NCI-H2107 treated with DMSO at 0.1 percent for 48 hours (cell line): ENCODE measurements around the gene MAN2A2.
A peak's percentile ranks its signal among the peaks of the same experiment; 100 is the strongest.
"Not testable (repeated sequence)": the region's sequence is repeated elsewhere in the genome, so short reads cannot be mapped to it uniquely, and the experiment has no call there.

Source experiments
- DNase-seq: peaks from one replicate; lab custom pipeline; 2025; ENCODE audit not compliant: unreplicated experiment; lab: John Stamatoyannopoulos, UW

Gene MAN2A2

GRCh38 chr15:90903733-90904536 lies 833 bp downstream of the MAN2A2 start:
- peak; percentile 22 for DNase-seq

GRCh38 chr15:90904746-90905145 lies 1.6 kb downstream of the MAN2A2 start:
- no peak for DNase-seq

DNA sequence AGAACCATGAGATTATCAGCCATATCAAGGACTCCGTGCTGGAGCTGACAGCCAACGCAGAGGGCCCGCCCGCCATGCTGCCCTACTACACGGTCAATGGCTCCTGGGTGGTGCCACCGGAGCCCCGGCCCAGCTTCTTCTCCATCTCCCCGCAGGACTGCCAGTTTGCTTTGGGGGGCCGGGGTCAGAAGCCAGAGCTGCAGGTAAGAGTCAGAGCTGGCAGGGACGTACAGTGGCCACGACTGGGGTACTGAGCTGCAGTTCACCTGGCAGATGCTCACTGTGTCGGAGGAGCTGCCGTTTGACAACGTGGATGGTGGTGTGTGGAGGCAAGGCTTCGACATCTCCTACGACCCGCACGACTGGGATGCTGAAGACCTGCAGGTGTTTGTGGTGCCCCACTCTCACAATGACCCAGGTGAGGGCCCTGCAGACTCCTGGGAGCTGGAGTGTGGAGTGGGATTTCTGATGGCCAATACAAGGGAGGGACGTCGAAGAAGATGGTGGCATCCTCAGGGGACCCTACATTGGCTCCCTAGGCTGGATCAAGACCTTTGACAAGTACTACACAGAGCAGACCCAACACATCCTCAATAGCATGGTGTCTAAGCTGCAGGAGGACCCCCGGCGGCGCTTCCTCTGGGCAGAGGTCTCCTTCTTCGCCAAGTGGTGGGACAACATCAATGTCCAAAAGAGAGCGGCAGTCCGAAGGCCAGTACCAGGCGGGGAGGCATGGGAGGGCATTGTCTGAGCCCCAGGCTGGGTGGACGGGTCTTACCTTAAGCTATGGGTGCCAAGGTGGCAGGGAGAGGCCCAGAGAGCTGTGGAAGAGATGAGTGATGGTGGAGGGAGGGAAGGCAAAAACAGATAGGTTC lies 2.4 kb downstream of the MAN2A2 start:
- DNase-seq, result no peak

DNA sequence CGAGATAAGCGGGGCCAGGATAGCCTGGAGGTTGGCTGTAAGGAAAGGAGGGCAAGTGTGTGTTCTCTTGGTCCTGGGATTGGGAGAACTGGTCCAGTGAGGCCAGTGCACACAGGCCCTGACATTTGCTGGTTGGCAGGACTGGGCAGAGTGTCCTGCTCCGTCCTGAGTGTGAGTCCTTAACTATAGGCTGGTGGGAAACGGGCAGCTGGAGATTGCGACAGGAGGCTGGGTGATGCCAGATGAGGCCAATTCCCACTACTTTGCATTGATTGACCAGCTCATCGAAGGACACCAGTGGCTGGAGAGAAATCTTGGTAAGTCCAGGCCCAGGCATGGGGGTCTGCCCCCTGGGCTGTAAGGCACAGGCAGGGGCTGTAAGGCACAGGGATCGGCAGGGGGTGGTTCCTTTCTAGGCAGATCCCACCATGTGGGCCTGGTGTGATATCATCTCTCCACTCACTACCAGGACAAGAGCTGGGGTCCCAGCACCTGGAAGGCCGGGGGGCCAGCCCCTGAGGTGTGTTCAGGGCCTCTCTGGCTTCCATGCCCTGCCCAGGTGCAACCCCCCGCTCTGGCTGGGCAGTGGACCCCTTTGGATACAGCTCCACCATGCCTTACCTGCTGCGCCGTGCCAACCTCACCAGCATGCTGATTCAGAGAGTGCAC lies 3.2 kb downstream of the MAN2A2 start:
- no peak for DNase-seq

- DNase-seq, result no peak
Observed at GRCh38 chr15:90907051-90907660, 4.1 kb downstream of the MAN2A2 start.

DNA sequence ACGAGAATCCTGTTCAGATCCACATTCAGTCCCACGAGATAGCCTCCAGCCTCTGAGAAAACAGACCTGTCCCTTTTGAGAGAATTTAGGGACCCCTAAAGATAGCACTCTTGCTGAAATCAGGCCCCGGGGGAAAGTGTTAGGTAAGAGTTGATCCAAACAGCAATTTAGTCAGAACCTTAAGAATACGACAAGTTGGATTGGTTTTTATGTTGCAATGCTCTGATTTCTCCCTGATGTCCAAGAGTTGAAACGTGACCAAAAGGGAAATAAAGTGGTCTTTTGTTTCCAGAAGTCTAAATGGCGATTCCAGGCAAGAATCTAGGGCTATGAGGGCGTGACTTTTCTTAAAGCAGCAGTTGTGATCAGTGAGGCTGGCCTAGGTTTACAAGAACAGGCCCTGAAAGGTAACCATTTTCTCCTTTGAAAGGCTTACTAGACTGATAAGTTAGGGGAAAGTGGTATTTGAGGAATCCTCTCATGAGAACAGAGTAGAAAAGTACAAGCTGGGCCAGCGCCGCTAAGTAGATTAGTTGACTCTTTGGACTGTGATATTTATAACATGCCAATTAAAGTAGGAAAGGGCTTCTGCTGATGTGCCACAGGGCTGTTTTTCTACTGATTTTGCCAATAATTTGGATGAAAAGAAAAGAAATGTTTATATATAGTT lies 4.9 kb downstream of the MAN2A2 start:
- no peak for DNase-seq

DNA sequence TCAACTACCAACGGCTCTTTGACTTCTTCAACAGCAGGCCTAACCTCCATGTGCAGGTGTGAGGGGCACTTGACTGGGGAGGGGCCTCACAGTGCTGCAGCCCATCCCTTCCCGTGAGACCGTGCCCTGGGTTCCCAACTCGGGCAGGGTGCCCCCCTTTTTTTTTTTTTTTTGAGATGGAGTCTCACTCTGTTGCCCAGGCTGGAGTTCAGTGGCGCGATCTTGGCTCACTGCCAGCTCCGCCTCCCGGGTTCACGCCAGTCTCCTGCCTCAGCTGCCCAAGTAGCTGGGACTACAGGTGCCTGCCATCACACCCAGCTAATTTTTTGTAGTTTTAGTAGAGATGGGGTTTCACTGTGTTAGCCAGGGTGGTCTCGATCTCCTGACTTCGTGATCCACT lies 6.3 kb downstream of the MAN2A2 start:
- not testable (repeated sequence) for DNase-seq

- DNase-seq, result no peak
Observed at GRCh38 chr15:90909976-90910375, 6.9 kb downstream of the MAN2A2 start.

GRCh38 chr15:90910441-90911301 lies 7.6 kb downstream of the MAN2A2 start:
- DNase-seq, result no peak

GRCh38 chr15:90911302-90911623 lies 8.2 kb downstream of the MAN2A2 start:
- no peak for DNase-seq

- DNase-seq, result no peak
Observed at GRCh38 chr15:90911906-90912769, 9.0 kb downstream of the MAN2A2 start.

DNA sequence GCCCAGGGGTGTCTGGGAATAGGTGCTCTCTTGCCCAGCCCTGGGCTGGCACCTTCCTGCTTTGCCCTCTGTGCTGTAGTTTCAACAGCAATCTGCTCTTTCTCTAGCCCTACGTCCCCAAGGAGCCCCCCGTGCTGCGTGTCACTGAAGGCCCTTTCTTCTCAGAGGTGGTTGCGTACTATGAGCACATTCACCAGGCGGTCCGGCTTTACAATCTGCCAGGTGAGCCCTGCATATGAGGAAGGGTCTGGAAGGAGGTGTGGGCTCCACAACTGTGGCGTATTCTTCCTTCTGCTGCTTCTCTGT lies 9.6 kb downstream of the MAN2A2 start:
- DNase-seq, result no peak

GRCh38 chr15:90913398-90913944 lies 10.4 kb downstream of the MAN2A2 start:
- no peak for DNase-seq

DNA sequence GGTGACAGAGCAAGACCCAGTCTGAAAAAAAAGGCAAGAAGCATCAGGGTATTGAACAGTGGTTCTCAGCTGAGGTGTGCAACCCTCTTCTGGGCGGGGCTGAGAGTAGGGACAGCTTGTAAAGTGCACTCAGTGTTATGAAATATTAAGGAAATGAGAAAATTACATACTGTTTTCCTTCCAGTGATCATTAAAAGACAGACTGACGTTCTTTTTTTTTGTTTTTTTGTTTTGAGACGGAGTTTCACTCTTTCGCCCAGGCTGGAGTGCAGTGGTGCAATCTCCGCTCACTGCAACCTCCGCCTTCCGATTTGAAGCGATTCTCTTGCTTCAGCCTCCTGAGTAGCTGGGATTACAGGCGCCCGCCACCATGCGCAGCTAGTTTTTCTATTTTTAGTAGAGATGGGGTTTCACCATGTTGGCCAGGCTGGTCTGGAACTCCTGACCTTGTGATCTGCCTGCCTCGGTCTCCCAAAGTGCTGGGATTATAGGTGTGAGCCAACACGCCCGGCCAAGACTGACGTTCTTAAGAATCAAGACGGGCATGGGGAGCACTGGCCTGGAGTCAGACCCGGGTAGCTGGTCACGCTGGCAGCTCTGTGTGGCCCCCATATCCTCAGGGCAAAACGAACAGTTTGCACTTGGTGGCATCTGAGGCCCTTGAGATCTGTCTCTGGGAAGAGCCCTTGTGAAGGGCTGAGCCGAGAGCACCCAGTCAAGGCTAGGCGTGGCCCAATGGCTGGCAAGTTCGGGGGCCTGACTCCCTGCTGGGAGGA lies 11.4 kb downstream of the MAN2A2 start:
- DNase-seq, result no peak

- DNase-seq, result no peak
Observed at GRCh38 chr15:90915216-90915807, 12.2 kb downstream of the MAN2A2 start.

DNA sequence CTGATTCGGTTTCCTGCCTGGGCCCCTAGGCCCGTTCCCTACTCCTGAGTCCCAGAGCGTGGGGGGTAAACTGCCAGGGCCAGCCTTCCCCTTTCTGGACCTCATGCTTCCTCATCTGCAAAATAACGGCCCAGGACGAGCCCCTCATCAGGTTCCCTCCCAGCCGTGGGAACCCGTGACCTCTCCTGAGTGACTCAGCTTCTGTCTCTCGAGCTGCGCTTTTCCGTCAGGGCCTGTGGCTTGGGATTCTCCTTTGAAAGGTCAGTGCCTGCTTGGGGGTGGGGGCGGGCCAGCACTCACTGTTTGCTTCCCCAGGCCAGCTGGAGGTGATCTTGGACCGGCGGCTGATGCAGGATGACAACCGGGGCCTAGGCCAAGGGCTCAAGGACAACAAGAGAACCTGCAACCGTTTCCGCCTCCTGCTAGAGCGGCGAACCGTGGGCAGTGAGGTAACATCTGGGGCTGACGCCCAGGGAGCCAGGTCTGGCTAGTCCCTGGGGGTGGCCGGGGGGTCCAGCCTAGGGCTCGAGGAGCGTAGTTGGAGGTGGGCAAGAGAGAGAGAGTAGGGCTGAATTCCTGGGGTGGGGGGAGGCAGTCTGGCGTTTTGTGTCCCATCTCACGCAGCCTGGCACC lies 12.8 kb downstream of the MAN2A2 start:
- DNase-seq, result no peak

DNA sequence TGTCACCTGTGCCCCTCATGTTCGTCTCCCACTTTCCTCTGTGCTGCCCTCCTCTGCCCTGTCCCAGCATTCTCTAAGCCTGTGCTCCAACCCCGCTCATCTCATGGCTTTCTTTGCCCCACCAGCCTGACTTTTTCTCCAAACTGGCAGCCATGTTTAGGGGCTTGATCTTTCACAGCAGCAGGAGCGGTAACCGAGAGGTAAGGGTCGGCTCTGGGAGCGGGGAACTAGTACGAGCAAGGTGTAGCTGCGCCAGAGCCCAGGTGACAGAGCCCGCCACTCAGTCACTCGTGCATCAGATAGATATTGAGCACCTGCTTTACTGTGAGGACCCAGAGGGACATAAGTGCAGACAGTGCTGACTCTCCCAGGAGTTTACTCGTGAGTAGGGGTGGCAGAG lies 13.4 kb downstream of the MAN2A2 start:
- DNase-seq, result no peak
